ENCODE results near the gene RCBTB2. TPM values are rescaled to one million over a fixed set of nuclear protein-coding genes. Genes with fewer than 3 reads are reported as not detected.
A peak's percentile ranks its signal among the peaks of the same experiment; 100 is the strongest.
"Not testable (repeated sequence)": the region's sequence is repeated elsewhere in the genome, so short reads cannot be mapped to it uniquely, and the experiment has no call there.

Gene RCBTB2
- 10 to 100 TPM in 2 of 4 donors, 1 to 10 TPM in 2; 2.6 to 72.0 (median 9.5) TPM for total RNA-seq

GRCh38 chr13:48532506-48533499 is at the start of gene RCBTB2:
TSS of gene RCBTB2 (minus strand) at chr13:48533080. CDS start at chr13:48521939, 11,141 bp downstream.
- Histone ChIP-seq H3K9me3 (no peaks in the 10 kb centered on the region), H3K4me1 (peaks cover 0 to 4% of the 10 kb centered on the region in 2 donors), H3K4me3 (peak within 1 kb of the TSS; percentile 81 to 92), H3K27ac (peak within 1 kb of the TSS; percentile 96 to 99), H3K27me3 (no peaks in the 10 kb centered on the region), H3K36me3 (no peaks in the 10 kb centered on the region)
- TF ChIP-seq POLR2A (IDR thresholded peaks at IDR 0.05) (peak; percentile 86 to 96), CTCF (IDR thresholded peaks at IDR 0.05) (peak in 1 of 4 experiments; percentile 20)
- intact Hi-C loops (cut with DNase I; ENCODE audit: low total_unique reads): no loop called here
- DNase-seq: peak; percentile 98 to 99

- H3K4me1 ChIP-seq: peaks cover 0 to 7% of the 10 kb centered on the region in 2 donors
- no peak overlapping the region for H3K4me3 ChIP-seq
- no peaks in the 10 kb centered on the region for H3K9me3 ChIP-seq
- H3K27ac ChIP-seq: no peak overlapping the region
- DNase-seq: no peak
- intact Hi-C loops (cut with DNase I; ENCODE audit: low total_unique reads): no loop called here
- no peaks in the 10 kb centered on the region for H3K36me3 ChIP-seq
- H3K27me3 ChIP-seq: no peaks in the 10 kb centered on the region
- no peak for TF ChIP-seq POLR2A (IDR thresholded peaks at IDR 0.05)
- no peak for TF ChIP-seq CTCF (IDR thresholded peaks at IDR 0.05)
Measured at GRCh38 chr13:48582084-48582483, 49.2 kb upstream of the RCBTB2 start.

GRCh38 chr13:48580896-48581295 is 48.0 kb upstream of the RCBTB2 start:
- no peak overlapping the region for H3K27ac ChIP-seq
- intact Hi-C loops (cut with DNase I; ENCODE audit: low total_unique reads): no loop called here
- H3K36me3 ChIP-seq: no peaks in the 10 kb centered on the region
- TF ChIP-seq CTCF (IDR thresholded peaks at IDR 0.05): no peak
- no peak for TF ChIP-seq POLR2A (IDR thresholded peaks at IDR 0.05)
- H3K4me1 ChIP-seq: no peaks in the 10 kb centered on the region
- no peaks in the 10 kb centered on the region for H3K27me3 ChIP-seq
- no peak for DNase-seq
- H3K9me3 ChIP-seq: no peaks in the 10 kb centered on the region
- H3K4me3 ChIP-seq: no peak overlapping the region

- Histone ChIP-seq H3K4me1 (no peaks in the 10 kb centered on the region), H3K4me3 (no peak overlapping the region), H3K36me3 (no peaks in the 10 kb centered on the region), H3K9me3 (no peaks in the 10 kb centered on the region), H3K27me3 (no peaks in the 10 kb centered on the region), H3K27ac (no peak overlapping the region)
- peak; percentile 69 to 84 for DNase-seq
- intact Hi-C loops (cut with DNase I; ENCODE audit: low total_unique reads): no loop called here
- TF ChIP-seq CTCF (IDR thresholded peaks at IDR 0.05) (peak; percentile 68 to 78 (median 78)), POLR2A (IDR thresholded peaks at IDR 0.05) (no peak)
Measured at GRCh38 chr13:48580185-48580803, 47.4 kb upstream of the RCBTB2 start.

- H3K27me3 ChIP-seq; H3K4me1 ChIP-seq; H3K27ac ChIP-seq; H3K9me3 ChIP-seq; DNase-seq; intact Hi-C loops (cut with DNase I; ENCODE audit: low total_unique reads); H3K4me3 ChIP-seq; H3K36me3 ChIP-seq: not testable (repeated sequence)
Measured at GRCh38 chr13:48579919-48580180, 47.0 kb upstream of the RCBTB2 start.
